ENCODE results near the gene SMIM21.

The SMIM21 gene

GRCh38 chr18:75462178-75462832, 34.8 kb upstream of the SMIM21 start:
- Histone ChIP-seq H3K4me3 (ENCODE audit: low read depth in 1 of 5, low read length in 5 of 5) (no peak overlapping the region), H3K36me3 (ENCODE audit: control insufficient read depth in 5 of 5, insufficient read depth in 5 of 5, low read length in 5 of 5) (no peaks in the 10 kb centered on the region), H3K4me1 (ENCODE audit: control insufficient read depth in 5 of 5, insufficient read depth in 5 of 5, low read length in 5 of 5) (no peaks in the 10 kb centered on the region), H3K27me3 (ENCODE audit: control insufficient read depth in 5 of 5, insufficient read depth in 4 of 5, low read length in 5 of 5) (no peaks in the 10 kb centered on the region), H3K9me3 (ENCODE audit: control insufficient read depth in 5 of 5, low read length in 5 of 5) (peaks cover 0 to 6% (median 2%) of the 10 kb centered on the region in 5 donors), H3K27ac (ENCODE audit: low read depth, low read length) (no peak overlapping the region), H3K9ac (ENCODE audit: low read length in 5 of 5) (no peak overlapping the region)

- Histone ChIP-seq H3K9me3 (ENCODE audit: control insufficient read depth in 5 of 5, low read length in 5 of 5) (peaks cover 0 to 6% (median 2%) of the 10 kb centered on the region in 5 donors), H3K9ac (ENCODE audit: low read length in 5 of 5) (peak overlapping the region in 3 of 5 donors; percentile 30 to 62 (median 56)), H3K27ac (ENCODE audit: low read depth, low read length) (no peak overlapping the region), H3K4me3 (ENCODE audit: low read depth in 1 of 5, low read length in 5 of 5) (peak overlapping the region; percentile 64 to 83 (median 73)), H3K4me1 (ENCODE audit: control insufficient read depth in 5 of 5, insufficient read depth in 5 of 5, low read length in 5 of 5) (peaks cover 0 to 17% (median 13%) of the 10 kb centered on the region in 5 donors), H3K27me3 (ENCODE audit: control insufficient read depth in 5 of 5, insufficient read depth in 4 of 5, low read length in 5 of 5) (no peaks in the 10 kb centered on the region), H3K36me3 (ENCODE audit: control insufficient read depth in 5 of 5, insufficient read depth in 5 of 5, low read length in 5 of 5) (no peaks in the 10 kb centered on the region)
These were observed 28.7 kb upstream of the SMIM21 start for GRCh38 chr18:75456199-75456631.

- Histone ChIP-seq H3K36me3 (ENCODE audit: control insufficient read depth in 5 of 5, insufficient read depth in 5 of 5, low read length in 5 of 5) (no peaks in the 10 kb centered on the region), H3K9ac (ENCODE audit: low read length in 5 of 5) (peak overlapping the region in 4 of 5 donors; percentile 16 to 62 (median 45)), H3K4me3 (ENCODE audit: low read depth in 1 of 5, low read length in 5 of 5) (peak overlapping the region; percentile 64 to 83 (median 73)), H3K27me3 (ENCODE audit: control insufficient read depth in 5 of 5, insufficient read depth in 4 of 5, low read length in 5 of 5) (no peaks in the 10 kb centered on the region), H3K4me1 (ENCODE audit: control insufficient read depth in 5 of 5, insufficient read depth in 5 of 5, low read length in 5 of 5) (peaks cover 0 to 19% (median 16%) of the 10 kb centered on the region in 5 donors), H3K9me3 (ENCODE audit: control insufficient read depth in 5 of 5, low read length in 5 of 5) (peaks cover 0 to 6% (median 2%) of the 10 kb centered on the region in 5 donors), H3K27ac (ENCODE audit: low read depth, low read length) (no peak overlapping the region)
These were observed 28.0 kb upstream of the SMIM21 start for GRCh38 chr18:75455249-75456198.

GRCh38 chr18:75454022-75454795, 26.7 kb upstream of the SMIM21 start:
- H3K9me3 ChIP-seq (ENCODE audit: control insufficient read depth in 5 of 5, low read length in 5 of 5): peaks cover 0 to 5% (median 2%) of the 10 kb centered on the region in 5 donors
- no peak overlapping the region for H3K4me3 ChIP-seq (ENCODE audit: low read depth in 1 of 5, low read length in 5 of 5)
- H3K27me3 ChIP-seq (ENCODE audit: control insufficient read depth in 5 of 5, insufficient read depth in 4 of 5, low read length in 5 of 5): no peaks in the 10 kb centered on the region
- no peak overlapping the region for H3K27ac ChIP-seq (ENCODE audit: low read depth, low read length)
- no peaks in the 10 kb centered on the region for H3K36me3 ChIP-seq (ENCODE audit: control insufficient read depth in 5 of 5, insufficient read depth in 5 of 5, low read length in 5 of 5)
- H3K4me1 ChIP-seq (ENCODE audit: control insufficient read depth in 5 of 5, insufficient read depth in 5 of 5, low read length in 5 of 5): peaks cover 0 to 19% (median 16%) of the 10 kb centered on the region in 5 donors
- no peak overlapping the region for H3K9ac ChIP-seq (ENCODE audit: low read length in 5 of 5)

GRCh38 chr18:75450906-75451305, 23.4 kb upstream of the SMIM21 start:
- H3K9me3 ChIP-seq (ENCODE audit: control insufficient read depth in 5 of 5, low read length in 5 of 5): no peaks in the 10 kb centered on the region
- H3K9ac ChIP-seq (ENCODE audit: low read length in 5 of 5): no peak overlapping the region
- no peaks in the 10 kb centered on the region for H3K27me3 ChIP-seq (ENCODE audit: control insufficient read depth in 5 of 5, insufficient read depth in 4 of 5, low read length in 5 of 5)
- H3K4me3 ChIP-seq (ENCODE audit: low read depth in 1 of 5, low read length in 5 of 5): no peak overlapping the region
- H3K4me1 ChIP-seq (ENCODE audit: control insufficient read depth in 5 of 5, insufficient read depth in 5 of 5, low read length in 5 of 5): peaks cover 0 to 12% (median 10%) of the 10 kb centered on the region in 5 donors
- no peak overlapping the region for H3K27ac ChIP-seq (ENCODE audit: low read depth, low read length)
- no peaks in the 10 kb centered on the region for H3K36me3 ChIP-seq (ENCODE audit: control insufficient read depth in 5 of 5, insufficient read depth in 5 of 5, low read length in 5 of 5)

- H3K4me3 ChIP-seq (ENCODE audit: low read depth in 1 of 5, low read length in 5 of 5): no peak overlapping the region
- H3K9me3 ChIP-seq (ENCODE audit: control insufficient read depth in 5 of 5, low read length in 5 of 5): no peaks in the 10 kb centered on the region
- H3K27ac ChIP-seq (ENCODE audit: low read depth, low read length): no peak overlapping the region
- no peak overlapping the region for H3K9ac ChIP-seq (ENCODE audit: low read length in 5 of 5)
- H3K36me3 ChIP-seq (ENCODE audit: control insufficient read depth in 5 of 5, insufficient read depth in 5 of 5, low read length in 5 of 5): no peaks in the 10 kb centered on the region
- H3K4me1 ChIP-seq (ENCODE audit: control insufficient read depth in 5 of 5, insufficient read depth in 5 of 5, low read length in 5 of 5): no peaks in the 10 kb centered on the region
- H3K27me3 ChIP-seq (ENCODE audit: control insufficient read depth in 5 of 5, insufficient read depth in 4 of 5, low read length in 5 of 5): peaks cover 0 to 16% (median 6%) of the 10 kb centered on the region in 5 donors
These were observed 14.4 kb upstream of the SMIM21 start for GRCh38 chr18:75441896-75442295.

- no peaks in the 10 kb centered on the region for H3K4me1 ChIP-seq (ENCODE audit: control insufficient read depth in 5 of 5, insufficient read depth in 5 of 5, low read length in 5 of 5)
- peaks cover 0 to 16% (median 6%) of the 10 kb centered on the region in 5 donors for H3K27me3 ChIP-seq (ENCODE audit: control insufficient read depth in 5 of 5, insufficient read depth in 4 of 5, low read length in 5 of 5)
- no peaks in the 10 kb centered on the region for H3K9me3 ChIP-seq (ENCODE audit: control insufficient read depth in 5 of 5, low read length in 5 of 5)
- H3K9ac ChIP-seq (ENCODE audit: low read length in 5 of 5): no peak overlapping the region
- no peak overlapping the region for H3K27ac ChIP-seq (ENCODE audit: low read depth, low read length)
- no peak overlapping the region for H3K4me3 ChIP-seq (ENCODE audit: low read depth in 1 of 5, low read length in 5 of 5)
- H3K36me3 ChIP-seq (ENCODE audit: control insufficient read depth in 5 of 5, insufficient read depth in 5 of 5, low read length in 5 of 5): no peaks in the 10 kb centered on the region
These were observed 11.8 kb upstream of the SMIM21 start for GRCh38 chr18:75439348-75439747.

GRCh38 chr18:75438891-75439290, 11.4 kb upstream of the SMIM21 start:
- Histone ChIP-seq H3K9me3 (ENCODE audit: control insufficient read depth in 5 of 5, low read length in 5 of 5) (no peaks in the 10 kb centered on the region), H3K27ac (ENCODE audit: low read depth, low read length) (no peak overlapping the region), H3K36me3 (ENCODE audit: control insufficient read depth in 5 of 5, insufficient read depth in 5 of 5, low read length in 5 of 5) (no peaks in the 10 kb centered on the region), H3K4me1 (ENCODE audit: control insufficient read depth in 5 of 5, insufficient read depth in 5 of 5, low read length in 5 of 5) (no peaks in the 10 kb centered on the region), H3K27me3 (ENCODE audit: control insufficient read depth in 5 of 5, insufficient read depth in 4 of 5, low read length in 5 of 5) (peaks cover 0 to 14% (median 6%) of the 10 kb centered on the region in 5 donors), H3K4me3 (ENCODE audit: low read depth in 1 of 5, low read length in 5 of 5) (no peak overlapping the region), H3K9ac (ENCODE audit: low read length in 5 of 5) (no peak overlapping the region)

- Histone ChIP-seq H3K27ac (ENCODE audit: low read depth, low read length) (no peak overlapping the region), H3K9ac (ENCODE audit: low read length in 5 of 5) (no peak overlapping the region)
These were observed 10.5 kb upstream of the SMIM21 start for GRCh38 chr18:75437979-75438378.

More at GRCh38 chr18:75437979-75438378, 10.5 kb upstream of the SMIM21 start:
- H3K9me3 ChIP-seq (ENCODE audit: control insufficient read depth in 5 of 5, low read length in 5 of 5): no peaks in the 10 kb centered on the region
- peaks cover 0 to 14% (median 6%) of the 10 kb centered on the region in 5 donors for H3K27me3 ChIP-seq (ENCODE audit: control insufficient read depth in 5 of 5, insufficient read depth in 4 of 5, low read length in 5 of 5)
- H3K36me3 ChIP-seq (ENCODE audit: control insufficient read depth in 5 of 5, insufficient read depth in 5 of 5, low read length in 5 of 5): no peaks in the 10 kb centered on the region
- H3K4me1 ChIP-seq (ENCODE audit: control insufficient read depth in 5 of 5, insufficient read depth in 5 of 5, low read length in 5 of 5): no peaks in the 10 kb centered on the region
- H3K4me3 ChIP-seq (ENCODE audit: low read depth in 1 of 5, low read length in 5 of 5): no peak overlapping the region
